ENCODE data around the gene MEAF6. TPM values are rescaled to one million over a fixed set of nuclear protein-coding genes. Genes with fewer than 3 reads are reported as not detected.

The MEAF6 gene
- total RNA-seq, 1 experiment from 2014 or later = 38.3 TPM

DNA sequence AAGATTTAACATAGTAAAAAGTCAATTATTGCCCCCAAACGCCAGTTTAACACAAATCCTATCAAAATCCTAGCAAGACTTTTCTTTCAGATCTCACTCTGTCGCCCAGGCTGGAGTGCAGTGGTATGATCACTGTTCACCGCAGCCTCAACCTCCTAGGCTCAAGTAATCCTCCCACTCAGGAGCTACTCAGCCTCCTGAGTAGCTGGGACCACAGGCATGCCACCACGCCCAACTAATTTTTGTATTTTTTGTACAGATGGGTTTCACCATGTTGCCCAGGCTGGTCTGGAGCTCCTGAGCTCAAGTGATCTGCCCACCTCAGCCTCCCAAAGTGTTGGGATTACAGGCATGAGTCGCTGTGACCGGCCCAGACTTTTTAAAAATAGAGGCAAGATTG is 34.8 kb upstream of the MEAF6 start:
- CTCF ChIA-PET = no interaction called here
- Mint-ChIP-seq H3K9me3 (ENCODE audit: unreplicated experiment) (no peaks in the 10 kb centered on the region), H3K27ac (ENCODE audit: unreplicated experiment) (no peak overlapping the region), H3K4me3 (ENCODE audit: unreplicated experiment) (no peak overlapping the region), H3K4me1 (ENCODE audit: low read depth, unreplicated experiment) (peaks cover 9% of the 10 kb centered on the region), H3K27me3 (ENCODE audit: insufficient read depth, unreplicated experiment) (no peaks in the 10 kb centered on the region), H3K36me3 (ENCODE audit: insufficient read depth, unreplicated experiment) (peaks cover 60% of the 10 kb centered on the region)
- DNase-seq = no peak
- no peak for TF ChIP-seq CTCF (IDR thresholded peaks at IDR 0.05; ENCODE audit: insufficient read depth in 1 of 2, low read depth in 1 of 2, low read length in 1 of 2, severe bottlenecking in 1 of 2, unreplicated experiment in 1 of 2)
- Histone ChIP-seq H3K27me3 (replicated peaks; ENCODE audit: control insufficient read depth, insufficient read depth, low read length) (no peaks in the 10 kb centered on the region), H3K9me3 (no peaks in the 10 kb centered on the region), H3K36me3 (ENCODE audit: control insufficient read depth, insufficient read depth, low read length) (no peaks in the 10 kb centered on the region), H3K4me1 (0 out of 2 replicates have a peak, but pooled peaks cover 4% of the 10 kb centered on the region), H3K4me3 (ENCODE audit: low read depth, low read length) (no peak overlapping the region)
- intact Hi-C loops (cut with micrococcal nuclease; ENCODE audit: unreplicated experiment) = no loop called here
- BruUV-seq (replicated peaks) = no TSS peak
- POLR2A ChIA-PET = no interaction called here

DNA sequence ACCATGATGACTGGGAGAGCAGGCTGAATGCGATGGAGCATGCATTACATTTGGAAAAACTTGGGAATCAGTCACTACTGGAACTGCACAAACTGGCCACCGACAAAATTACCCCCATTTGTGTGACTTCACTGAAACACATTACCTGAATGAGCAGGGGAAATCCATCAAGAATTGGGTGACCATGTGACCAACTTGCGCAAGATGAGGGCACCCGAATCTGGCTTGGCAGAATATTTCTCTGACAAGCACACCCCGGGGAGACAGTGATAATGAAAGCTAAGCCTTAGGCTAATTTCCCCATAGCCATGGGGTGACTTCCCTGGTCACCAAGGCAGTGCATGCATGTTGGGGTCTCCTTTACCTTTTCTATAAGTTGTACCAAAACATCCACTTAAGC is 30.5 kb upstream of the MEAF6 start:
- Histone ChIP-seq H3K27me3 (replicated peaks; ENCODE audit: control insufficient read depth, insufficient read depth, low read length) (no peaks in the 10 kb centered on the region), H3K9me3 (no peaks in the 10 kb centered on the region), H3K4me1 (no peaks in the 10 kb centered on the region), H3K4me3 (ENCODE audit: low read depth, low read length) (no peak overlapping the region), H3K36me3 (ENCODE audit: control insufficient read depth, insufficient read depth, low read length) (no peaks in the 10 kb centered on the region)
- Mint-ChIP-seq H3K27ac (ENCODE audit: unreplicated experiment) (no peak overlapping the region), H3K27me3 (ENCODE audit: insufficient read depth, unreplicated experiment) (no peaks in the 10 kb centered on the region), H3K4me3 (ENCODE audit: unreplicated experiment) (no peak overlapping the region), H3K9me3 (ENCODE audit: unreplicated experiment) (no peaks in the 10 kb centered on the region), H3K4me1 (ENCODE audit: low read depth, unreplicated experiment) (no peaks in the 10 kb centered on the region), H3K36me3 (ENCODE audit: insufficient read depth, unreplicated experiment) (peaks cover 59% of the 10 kb centered on the region)
- TF ChIP-seq CTCF (IDR thresholded peaks at IDR 0.05; ENCODE audit: insufficient read depth in 1 of 2, low read depth in 1 of 2, low read length in 1 of 2, severe bottlenecking in 1 of 2, unreplicated experiment in 1 of 2) = no peak
- intact Hi-C loops (cut with micrococcal nuclease; ENCODE audit: unreplicated experiment) = no loop called here
- DNase-seq = no peak
- POLR2A ChIA-PET = no interaction called here
- CTCF ChIA-PET = no interaction called here
- BruUV-seq (replicated peaks) = no TSS peak

GRCh38 chr1:37544530-37544929 is 30.0 kb upstream of the MEAF6 start:
- ChIA-PET POLR2A (no interaction called here), CTCF (no interaction called here)
- intact Hi-C loops (cut with micrococcal nuclease; ENCODE audit: unreplicated experiment) = no loop called here
- no peak overlapping the region for H3K27ac Mint-ChIP-seq (ENCODE audit: unreplicated experiment)
- no peaks in the 10 kb centered on the region for H3K4me1 Mint-ChIP-seq (ENCODE audit: low read depth, unreplicated experiment)
- no peaks in the 10 kb centered on the region for H3K9me3 ChIP-seq
- peaks cover 54% of the 10 kb centered on the region for H3K36me3 Mint-ChIP-seq (ENCODE audit: insufficient read depth, unreplicated experiment)
- H3K27me3 Mint-ChIP-seq (ENCODE audit: insufficient read depth, unreplicated experiment) = no peaks in the 10 kb centered on the region
- no peaks in the 10 kb centered on the region for H3K4me1 ChIP-seq
- no peak overlapping the region for H3K4me3 ChIP-seq (ENCODE audit: low read depth, low read length)
- no peaks in the 10 kb centered on the region for H3K36me3 ChIP-seq (ENCODE audit: control insufficient read depth, insufficient read depth, low read length)
- no peaks in the 10 kb centered on the region for H3K9me3 Mint-ChIP-seq (ENCODE audit: unreplicated experiment)
- TF ChIP-seq CTCF (IDR thresholded peaks at IDR 0.05; ENCODE audit: insufficient read depth in 1 of 2, low read depth in 1 of 2, low read length in 1 of 2, severe bottlenecking in 1 of 2, unreplicated experiment in 1 of 2) = no peak
- no TSS peak for BruUV-seq (replicated peaks)
- no peak overlapping the region for H3K4me3 Mint-ChIP-seq (ENCODE audit: unreplicated experiment)
- DNase-seq = no peak
- H3K27me3 ChIP-seq (replicated peaks; ENCODE audit: control insufficient read depth, insufficient read depth, low read length) = no peaks in the 10 kb centered on the region

All from Caco-2 (cell line).